IPS-NIHi7 (cell line): Measurements from ENCODE around the gene PTPRF.

Experiments used
- DNase-seq: peaks from one replicate; pipeline ENCODE4 v3.0.0; 2012; ENCODE audit warnings: mixed read lengths; ENCODE audit errors: extremely low spot score

Gene PTPRF

DNA sequence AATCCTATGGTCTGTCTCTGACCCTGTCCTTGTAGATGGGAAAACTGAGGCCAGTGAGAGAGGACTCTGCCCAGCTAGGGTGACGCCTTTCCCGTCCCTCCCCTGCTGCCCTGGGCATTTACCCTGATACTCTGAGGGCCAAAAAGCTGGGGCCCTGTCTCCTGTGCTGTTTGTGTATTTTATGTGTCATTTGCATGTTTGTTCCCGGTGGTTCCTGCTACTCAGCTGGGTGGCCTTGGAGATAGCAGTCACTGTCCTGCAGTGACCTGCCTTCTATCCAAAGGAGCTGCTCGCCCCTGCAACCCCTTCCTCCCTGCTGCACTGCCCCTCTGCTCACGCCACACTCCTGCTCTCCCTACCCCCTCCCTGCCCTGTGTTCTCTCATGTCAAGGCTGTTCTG, 78.1 kb downstream of the PTPRF start:
- DNase-seq, result no peak

DNA sequence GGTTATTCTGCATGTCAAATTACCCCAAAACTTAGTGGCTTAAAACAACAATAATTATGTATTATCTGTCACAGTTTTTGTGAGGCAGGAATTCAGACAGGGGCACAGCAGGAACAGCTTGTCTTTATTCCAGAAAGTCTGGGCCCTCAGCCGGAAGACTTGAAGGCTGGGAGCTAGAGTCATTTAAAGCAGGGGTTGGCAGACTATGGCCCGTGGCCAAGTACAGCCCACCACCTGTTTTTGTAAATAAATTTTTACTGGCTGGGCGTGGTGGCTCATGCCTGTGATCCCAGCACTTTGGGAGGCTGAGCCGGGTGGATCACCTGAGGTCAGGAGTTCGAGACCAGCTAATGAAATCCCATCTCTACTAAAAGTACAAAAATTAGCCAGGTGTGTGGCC, 79.7 kb downstream of the PTPRF start:
- no peak for DNase-seq

DNA sequence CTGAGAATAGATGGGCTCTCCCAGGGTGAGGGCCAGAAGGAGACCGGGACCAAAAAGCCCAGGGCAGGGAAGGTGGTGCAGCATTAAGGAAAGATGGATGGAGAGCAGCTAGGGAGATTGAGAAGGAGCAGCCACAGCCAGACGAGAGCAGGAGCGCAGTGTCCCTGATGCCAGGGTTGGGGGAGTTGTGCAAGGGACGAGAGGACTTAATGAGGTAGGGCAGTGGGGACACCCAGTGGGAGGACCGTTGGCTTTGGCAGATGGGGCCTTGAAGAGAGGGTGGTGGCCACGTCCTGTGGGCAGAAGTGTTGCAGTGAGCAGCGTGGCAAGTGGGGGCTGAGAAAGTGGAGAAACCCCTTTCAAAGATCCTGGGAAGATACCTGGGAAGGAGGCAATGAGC, 81.3 kb downstream of the PTPRF start:
- no peak for DNase-seq

DNA sequence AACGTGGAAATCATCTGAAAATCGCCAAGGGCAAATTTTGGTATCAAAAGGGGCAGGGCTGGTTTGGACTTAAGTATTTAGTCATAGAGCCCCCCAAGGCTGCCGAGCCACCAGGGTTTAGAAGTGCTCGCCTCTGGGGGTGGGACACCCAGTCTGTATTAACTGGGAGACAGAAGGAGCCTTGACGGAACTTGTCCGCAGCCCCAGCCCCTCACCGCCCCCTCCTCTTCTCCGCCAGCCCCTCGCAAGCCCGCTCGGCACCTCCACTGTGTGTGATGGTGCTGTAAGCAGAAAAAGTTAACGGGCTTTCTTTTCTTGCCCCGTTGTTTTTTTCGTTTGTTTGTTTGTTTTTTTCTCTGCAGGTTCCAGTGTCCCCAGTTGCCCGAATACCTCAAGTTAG, 81.7 kb downstream of the PTPRF start:
- no peak for DNase-seq

DNA sequence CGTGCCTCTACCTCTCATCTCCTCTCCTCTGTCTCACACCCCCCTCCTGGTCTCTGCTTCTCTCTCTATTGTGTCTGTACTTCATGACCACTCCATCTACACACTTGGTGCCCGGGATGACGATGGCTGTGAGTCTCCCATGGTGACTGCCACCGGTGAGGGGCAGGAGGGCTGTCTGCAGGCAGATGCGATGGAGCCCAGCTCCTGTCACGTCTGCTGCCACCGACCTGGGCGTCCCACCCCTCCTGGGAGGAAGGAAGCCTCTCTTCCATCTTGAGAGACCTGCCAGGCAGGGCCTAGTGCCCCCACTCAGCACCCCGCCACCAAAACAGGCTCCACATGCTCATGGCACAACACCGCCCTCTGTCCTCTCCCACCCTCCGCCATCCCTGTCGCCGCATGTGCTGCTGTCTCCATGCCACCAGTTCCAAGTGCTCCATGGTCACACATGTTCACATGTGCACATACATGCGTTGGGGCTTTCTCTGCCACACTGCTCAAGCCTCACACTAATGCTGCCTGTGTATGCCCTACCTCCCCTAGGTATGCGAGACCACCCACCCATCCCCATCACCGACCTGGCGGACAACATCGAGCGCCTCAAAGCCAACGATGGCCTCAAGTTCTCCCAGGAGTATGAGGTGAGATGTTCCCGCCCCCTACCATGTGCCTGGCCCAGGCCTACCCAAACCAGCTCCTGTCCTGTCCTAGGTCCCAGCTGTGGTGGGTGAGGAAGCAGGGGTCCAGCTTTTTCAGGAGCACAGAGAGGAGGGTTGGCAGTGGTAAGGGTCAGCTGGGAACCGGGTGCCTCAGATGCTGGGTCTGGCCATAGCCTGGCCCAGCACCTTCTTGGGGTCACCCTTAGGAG, 82.6 kb downstream of the PTPRF start:
- no peak for DNase-seq

DNA sequence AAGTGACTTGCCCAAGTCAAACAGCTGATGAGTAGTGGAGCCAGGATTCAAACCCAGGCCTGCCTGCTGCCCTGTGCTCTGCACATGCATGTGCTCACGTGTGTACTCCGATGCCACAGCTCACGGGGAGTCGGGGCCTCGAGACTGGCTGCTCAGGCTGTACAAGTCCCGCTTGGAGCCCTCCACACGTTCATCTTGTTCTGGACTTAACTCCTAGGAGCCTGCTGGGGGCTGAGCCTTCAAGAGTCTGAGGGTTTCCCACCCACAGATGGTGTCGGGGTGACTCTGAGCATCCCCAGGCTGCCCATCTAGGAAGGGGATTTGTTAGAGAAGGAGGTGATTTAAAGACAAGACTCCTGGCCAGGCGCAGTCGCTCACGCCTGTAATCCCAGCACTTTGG, 83.5 kb downstream of the PTPRF start:
- DNase-seq, result no peak

DNA sequence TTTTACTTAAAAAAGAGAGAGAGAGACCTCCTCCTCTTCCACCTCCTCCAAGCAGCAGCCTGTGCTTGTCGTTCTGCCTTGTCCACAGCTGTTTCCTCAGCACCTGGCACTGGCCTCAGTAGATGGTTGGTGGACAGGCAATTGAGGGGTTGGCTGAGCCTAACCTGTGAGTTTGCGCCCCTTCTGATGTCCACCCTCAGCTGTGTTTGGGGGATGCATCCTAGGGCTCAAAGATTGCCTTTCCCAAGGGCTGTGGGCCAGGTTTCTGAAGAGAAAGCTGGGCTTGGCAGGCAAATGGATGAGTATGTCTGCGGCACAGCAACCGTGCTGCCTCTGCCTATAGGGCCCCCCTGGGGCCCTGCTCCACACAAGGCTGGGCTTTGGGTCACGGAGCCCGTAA, 84.2 kb downstream of the PTPRF start:
- DNase-seq, result no peak

DNA sequence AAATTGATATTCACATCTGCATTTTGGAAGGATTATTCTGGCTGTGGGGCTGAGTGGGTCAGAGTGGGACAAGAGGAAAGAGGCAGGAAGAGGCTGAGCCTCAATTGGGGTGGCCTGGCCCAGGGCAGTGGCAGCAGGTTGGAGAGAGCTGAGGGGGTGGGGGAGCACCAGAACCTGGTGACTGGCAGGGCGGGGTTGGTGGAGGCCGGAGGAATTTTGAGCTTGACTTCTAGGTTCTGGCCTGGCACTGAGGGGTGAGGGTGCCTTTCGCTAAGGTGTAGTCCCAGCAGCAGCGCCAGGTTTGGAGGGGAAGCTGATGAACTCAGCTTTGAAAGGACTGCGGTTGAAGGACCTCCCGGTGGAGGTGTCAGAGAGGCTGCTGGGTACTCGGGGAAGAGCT, 85.7 kb downstream of the PTPRF start:
- DNase-seq, result no peak

DNA sequence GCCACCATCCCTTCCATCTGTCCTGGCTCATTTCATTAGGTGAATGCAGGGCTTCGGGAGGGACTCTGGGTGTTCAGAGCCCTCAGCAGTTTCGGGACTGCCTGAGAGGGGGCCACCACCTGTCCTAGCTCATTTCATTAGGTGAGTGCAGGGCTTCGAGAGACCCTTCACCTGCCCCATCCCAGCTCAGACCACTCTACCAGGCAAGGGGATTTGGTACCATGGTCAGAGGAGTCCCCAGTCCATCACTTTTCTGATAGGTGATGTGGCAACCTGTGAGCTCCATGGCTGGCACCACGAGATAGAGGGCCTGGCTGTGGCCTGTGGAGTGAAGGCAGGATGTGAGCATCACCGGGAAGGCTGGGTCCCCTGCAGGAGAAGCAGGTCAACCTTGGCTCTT, 86.3 kb downstream of the PTPRF start:
- no peak for DNase-seq

DNA sequence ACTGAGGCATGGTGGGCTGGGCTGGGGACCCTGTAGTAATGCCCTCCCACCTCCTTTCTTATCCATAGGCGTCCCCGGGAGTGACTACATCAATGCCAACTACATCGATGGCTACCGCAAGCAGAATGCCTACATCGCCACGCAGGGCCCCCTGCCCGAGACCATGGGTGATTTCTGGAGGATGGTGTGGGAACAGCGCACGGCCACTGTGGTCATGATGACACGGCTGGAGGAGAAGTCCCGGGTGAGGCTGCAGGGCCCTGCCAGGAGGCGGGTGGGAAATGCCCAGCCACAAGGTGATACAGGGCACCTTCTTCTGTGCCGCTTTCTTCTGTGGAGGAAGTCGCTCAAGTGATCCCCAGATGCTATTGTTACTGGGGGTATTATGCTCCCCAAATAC, 87.0 kb downstream of the PTPRF start:
- no peak for DNase-seq

DNA sequence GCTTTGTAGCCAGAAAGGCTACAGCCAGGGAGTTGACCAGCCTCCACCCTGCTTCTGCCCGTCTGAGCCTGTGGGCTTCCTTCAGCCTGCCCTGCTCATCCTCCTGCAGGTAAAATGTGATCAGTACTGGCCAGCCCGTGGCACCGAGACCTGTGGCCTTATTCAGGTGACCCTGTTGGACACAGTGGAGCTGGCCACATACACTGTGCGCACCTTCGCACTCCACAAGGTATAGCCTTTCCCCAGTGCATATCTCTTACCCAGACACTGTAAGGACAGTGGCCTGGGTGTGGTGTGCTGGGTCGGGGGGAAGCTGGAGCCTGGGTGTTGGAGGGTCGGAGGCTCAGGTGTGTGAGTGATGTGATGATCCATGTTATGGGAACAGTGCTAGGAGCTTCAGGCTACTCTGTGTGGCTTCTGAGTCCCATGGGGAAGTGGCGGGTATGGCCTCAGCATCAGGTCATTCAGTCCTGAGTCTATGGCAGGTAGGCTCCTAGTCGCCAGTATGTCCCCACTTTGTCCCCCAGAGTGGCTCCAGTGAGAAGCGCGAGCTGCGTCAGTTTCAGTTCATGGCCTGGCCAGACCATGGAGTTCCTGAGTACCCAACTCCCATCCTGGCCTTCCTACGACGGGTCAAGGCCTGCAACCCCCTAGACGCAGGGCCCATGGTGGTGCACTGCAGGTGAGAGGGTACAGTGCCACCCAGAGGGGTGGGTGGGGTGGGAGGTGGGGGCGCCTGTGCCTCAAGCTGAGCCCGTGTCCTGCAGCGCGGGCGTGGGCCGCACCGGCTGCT, 88.0 kb downstream of the PTPRF start:
- DNase-seq, result no peak

DNA sequence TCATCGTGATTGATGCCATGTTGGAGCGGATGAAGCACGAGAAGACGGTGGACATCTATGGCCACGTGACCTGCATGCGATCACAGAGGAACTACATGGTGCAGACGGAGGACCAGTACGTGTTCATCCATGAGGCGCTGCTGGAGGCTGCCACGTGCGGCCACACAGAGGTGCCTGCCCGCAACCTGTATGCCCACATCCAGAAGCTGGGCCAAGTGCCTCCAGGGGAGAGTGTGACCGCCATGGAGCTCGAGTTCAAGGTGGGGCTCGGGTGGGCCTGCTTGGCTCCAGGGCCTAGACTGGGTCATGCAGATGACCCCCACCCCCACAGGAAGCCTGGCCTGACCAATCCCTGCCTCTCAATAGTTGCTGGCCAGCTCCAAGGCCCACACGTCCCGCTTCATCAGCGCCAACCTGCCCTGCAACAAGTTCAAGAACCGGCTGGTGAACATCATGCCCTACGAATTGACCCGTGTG, 88.7 kb downstream of the PTPRF start:
- no peak for DNase-seq

DNA sequence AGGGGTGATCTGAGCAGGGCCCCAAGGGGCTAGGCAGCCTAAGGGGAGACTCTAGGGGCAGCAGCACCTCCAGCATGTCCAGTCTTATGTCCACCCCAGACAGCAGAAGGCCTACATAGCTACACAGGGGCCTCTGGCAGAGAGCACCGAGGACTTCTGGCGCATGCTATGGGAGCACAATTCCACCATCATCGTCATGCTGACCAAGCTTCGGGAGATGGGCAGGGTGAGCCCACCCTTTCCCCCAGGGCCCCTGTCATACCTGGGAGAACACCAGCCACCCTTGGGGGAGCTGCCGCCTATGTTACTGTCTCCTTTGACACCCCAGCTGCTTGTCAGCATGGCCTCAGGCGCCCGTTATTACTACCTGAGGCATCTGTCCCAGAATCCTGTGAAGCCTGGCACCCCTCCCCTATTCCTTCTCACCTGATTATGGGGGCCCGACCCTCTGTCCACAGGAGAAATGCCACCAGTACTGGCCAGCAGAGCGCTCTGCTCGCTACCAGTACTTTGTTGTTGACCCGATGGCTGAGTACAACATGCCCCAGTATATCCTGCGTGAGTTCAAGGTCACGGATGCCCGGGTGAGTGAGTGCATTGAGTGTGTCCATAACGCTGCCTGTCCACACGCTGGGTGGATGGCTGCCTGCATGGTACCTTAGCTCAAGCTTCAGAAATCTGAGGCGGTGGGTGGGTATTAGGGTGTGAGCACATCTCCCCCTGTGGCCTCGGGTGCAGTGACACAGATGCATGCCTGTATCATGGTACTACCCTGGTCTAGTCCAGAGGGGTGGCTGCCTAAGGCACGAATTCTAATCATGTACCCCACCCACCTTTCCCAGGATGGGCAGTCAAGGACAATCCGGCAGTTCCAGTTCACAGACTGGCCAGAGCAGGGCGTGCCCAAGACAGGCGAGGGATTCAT, 89.6 kb downstream of the PTPRF start:
- no peak for DNase-seq

DNA sequence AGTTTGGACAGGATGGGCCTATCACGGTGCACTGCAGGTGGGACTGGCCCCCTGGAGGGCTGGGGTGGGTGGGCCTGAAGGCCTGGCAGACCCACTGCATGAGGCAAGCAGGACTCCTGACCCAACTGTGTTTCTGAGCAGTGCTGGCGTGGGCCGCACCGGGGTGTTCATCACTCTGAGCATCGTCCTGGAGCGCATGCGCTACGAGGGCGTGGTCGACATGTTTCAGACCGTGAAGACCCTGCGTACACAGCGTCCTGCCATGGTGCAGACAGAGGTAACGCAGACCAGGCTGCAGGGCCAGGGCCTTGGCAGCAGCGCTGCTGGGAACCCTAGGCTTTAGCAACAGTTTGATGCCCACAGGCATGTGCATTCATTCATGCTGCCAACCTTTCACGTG, 90.3 kb downstream of the PTPRF start:
- no peak for DNase-seq

DNA sequence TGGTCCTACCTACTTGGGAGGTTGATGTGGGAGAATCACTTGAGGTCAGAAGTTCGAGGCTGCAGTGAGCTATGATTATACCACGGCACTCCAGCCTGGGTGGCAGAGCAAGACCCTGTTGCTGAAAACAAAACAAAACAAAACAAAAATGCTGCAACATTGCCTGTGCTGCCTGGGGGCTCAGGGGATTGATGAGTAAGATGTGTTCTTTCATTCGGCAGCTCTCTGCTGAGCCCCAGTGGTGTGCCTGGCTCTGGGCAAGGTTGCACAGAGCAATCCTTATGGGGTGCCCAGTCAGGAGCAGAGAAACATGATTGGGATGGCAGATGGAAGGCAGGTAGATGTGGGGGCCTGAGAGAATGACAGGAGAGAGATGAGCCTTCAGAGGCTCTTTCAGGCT, 90.7 kb downstream of the PTPRF start:
- no peak for DNase-seq

DNA sequence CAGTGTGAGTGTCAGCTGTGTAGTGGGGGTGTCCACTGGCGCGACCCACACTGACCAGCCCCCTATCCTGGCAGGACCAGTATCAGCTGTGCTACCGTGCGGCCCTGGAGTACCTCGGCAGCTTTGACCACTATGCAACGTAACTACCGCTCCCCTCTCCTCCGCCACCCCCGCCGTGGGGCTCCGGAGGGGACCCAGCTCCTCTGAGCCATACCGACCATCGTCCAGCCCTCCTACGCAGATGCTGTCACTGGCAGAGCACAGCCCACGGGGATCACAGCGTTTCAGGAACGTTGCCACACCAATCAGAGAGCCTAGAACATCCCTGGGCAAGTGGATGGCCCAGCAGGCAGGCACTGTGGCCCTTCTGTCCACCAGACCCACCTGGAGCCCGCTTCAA, 91.2 kb downstream of the PTPRF start:
- DNase-seq, result no peak

DNA sequence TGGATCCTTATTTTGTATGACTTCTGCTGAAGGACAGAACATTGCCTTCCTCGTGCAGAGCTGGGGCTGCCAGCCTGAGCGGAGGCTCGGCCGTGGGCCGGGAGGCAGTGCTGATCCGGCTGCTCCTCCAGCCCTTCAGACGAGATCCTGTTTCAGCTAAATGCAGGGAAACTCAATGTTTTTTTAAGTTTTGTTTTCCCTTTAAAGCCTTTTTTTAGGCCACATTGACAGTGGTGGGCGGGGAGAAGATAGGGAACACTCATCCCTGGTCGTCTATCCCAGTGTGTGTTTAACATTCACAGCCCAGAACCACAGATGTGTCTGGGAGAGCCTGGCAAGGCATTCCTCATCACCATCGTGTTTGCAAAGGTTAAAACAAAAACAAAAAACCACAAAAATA, 91.8 kb downstream of the PTPRF start:
- no peak for DNase-seq

DNA sequence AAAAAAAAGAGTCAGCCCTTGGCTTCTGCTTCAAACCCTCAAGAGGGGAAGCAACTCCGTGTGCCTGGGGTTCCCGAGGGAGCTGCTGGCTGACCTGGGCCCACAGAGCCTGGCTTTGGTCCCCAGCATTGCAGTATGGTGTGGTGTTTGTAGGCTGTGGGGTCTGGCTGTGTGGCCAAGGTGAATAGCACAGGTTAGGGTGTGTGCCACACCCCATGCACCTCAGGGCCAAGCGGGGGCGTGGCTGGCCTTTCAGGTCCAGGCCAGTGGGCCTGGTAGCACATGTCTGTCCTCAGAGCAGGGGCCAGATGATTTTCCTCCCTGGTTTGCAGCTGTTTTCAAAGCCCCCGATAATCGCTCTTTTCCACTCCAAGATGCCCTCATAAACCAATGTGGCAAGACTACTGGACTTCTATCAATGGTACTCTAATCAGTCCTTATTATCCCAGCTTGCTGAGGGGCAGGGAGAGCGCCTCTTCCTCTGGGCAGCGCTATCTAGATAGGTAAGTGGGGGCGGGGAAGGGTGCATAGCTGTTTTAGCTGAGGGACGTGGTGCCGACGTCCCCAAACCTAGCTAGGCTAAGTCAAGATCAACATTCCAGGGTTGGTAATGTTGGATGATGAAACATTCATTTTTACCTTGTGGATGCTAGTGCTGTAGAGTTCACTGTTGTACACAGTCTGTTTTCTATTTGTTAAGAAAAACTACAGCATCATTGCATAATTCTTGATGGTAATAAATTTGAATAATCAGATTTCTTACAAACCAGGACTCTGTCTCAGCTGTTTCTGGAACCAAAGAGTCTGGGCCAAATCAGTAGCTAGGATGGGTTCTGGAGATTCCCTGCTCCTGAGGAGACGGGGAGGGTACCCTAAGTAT, 92.5 kb downstream of the PTPRF start:
- DNase-seq, result no peak

DNA sequence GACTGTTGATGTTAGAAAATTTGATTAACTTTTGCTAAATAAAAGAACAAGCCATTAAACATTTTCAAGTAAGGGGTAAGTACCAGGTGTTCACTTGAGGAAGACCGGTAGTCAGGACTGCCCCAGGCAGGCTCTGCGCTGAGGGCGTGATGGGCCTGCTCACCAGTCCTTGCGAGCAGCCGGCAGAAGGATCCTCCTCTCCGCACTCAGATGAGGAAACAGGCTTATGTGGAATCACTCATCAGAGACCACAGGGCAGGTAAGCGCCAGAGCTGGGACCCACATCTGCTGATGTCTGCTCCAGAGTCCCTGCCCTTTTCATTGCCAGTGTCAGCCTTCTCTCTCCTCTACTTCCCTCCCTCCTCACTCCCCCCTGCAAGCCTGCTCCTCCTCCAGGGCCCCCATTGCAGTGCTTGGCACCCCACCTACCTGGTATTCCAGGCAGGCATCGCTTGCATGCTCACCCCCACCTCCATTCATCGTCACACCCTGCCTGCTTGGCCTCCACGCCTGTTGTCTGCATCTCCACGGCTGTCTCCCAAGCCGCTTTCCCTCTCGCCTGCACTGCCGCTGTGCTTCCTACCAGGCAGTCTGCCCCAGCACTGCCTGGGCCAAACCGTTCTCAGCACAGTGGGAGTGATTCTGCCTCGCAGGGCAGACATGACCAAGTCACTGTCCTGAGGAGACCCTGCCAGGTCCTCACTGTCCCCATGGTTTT, 94.5 kb downstream of the PTPRF start:
- DNase-seq, result no peak

DNA sequence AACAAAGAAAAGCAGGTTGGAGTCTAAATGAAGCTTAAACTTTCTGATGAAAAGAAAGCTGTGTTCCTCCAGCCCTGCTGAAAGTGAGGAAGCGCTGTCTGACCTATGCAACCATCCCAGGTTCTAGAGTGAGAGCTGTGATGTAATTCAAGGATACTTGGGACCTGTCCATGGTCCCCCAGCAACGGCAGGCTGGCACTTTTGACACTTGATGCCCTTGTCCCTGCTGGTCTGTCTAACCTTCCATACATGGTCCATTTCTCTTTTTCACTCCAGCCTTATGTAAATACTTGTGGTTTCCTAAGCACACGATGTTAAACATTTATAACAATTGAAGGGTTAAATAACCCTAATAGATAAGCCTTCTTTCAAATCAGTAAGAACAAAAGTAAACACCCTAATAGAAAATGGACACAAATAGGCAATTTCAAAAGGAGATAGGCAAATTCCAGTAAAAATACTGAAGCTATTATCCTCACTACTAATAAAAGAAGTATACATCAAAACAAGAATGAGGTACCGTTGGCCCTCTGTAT, 101.5 kb downstream of the PTPRF start:
- peak; percentile 35 for DNase-seq
